Stimulated activated CD8-positive, alpha-beta memory T cell treated with anti-CD3 and anti-CD28 coated beads, Interleukin-7, amount 100 ng/mL, for 48 hours (primary cell): Measurements from ENCODE around the gene MKKS.

Experiments used
- DNase-seq, 2 donors: peaks; one replicate each; pipeline ENCODE4 v3.0.0-alpha.2; 2020; ENCODE audit warnings: low read depth in 1 of 2; ENCODE audit errors: extremely low read depth in 1 of 2

Gene MKKS

GRCh38 chr20:10433623-10434466 lies at the start of gene MKKS:
Gene MKKS (minus strand): TSS chr20:10434222. CDS start chr20:10413514, 20,708 bp downstream.
- DNase-seq: peak; percentile 64 to 70

- DNase-seq: no peak
Measured at GRCh38 chr20:10483691-10484090, 49.7 kb upstream of the MKKS start.

GRCh38 chr20:10481676-10482075 lies 47.7 kb upstream of the MKKS start:
- DNase-seq: no peak

- no peak for DNase-seq
Measured at GRCh38 chr20:10478930-10479329, 44.9 kb upstream of the MKKS start.

- DNase-seq: no peak
Measured at GRCh38 chr20:10478205-10478604, 44.2 kb upstream of the MKKS start.

GRCh38 chr20:10476319-10476724 lies 42.3 kb upstream of the MKKS start:
- no peak for DNase-seq

- DNase-seq: no peak
Measured at GRCh38 chr20:10475225-10475624, 41.2 kb upstream of the MKKS start.

GRCh38 chr20:10474606-10475184 lies 40.7 kb upstream of the MKKS start:
- no peak for DNase-seq

- DNase-seq: no peak
Measured at GRCh38 chr20:10472871-10473270, 38.8 kb upstream of the MKKS start.

GRCh38 chr20:10470276-10470675 lies 36.3 kb upstream of the MKKS start:
- DNase-seq: no peak

- no peak for DNase-seq
Measured at GRCh38 chr20:10469599-10469998, 35.6 kb upstream of the MKKS start.

- no peak for DNase-seq
Measured at GRCh38 chr20:10469056-10469455, 35.0 kb upstream of the MKKS start.

- no peak for DNase-seq
Measured at GRCh38 chr20:10468340-10468845, 34.4 kb upstream of the MKKS start.

GRCh38 chr20:10467681-10468339 lies 33.8 kb upstream of the MKKS start:
- DNase-seq: no peak

- DNase-seq: no peak
Measured at GRCh38 chr20:10466855-10467254, 32.8 kb upstream of the MKKS start.

GRCh38 chr20:10466325-10466724 lies 32.3 kb upstream of the MKKS start:
- DNase-seq: no peak

GRCh38 chr20:10465135-10465534 lies 31.1 kb upstream of the MKKS start:
- no peak for DNase-seq

- DNase-seq: no peak
Measured at GRCh38 chr20:10463622-10464021, 29.6 kb upstream of the MKKS start.

- no peak for DNase-seq
Measured at GRCh38 chr20:10462516-10462915, 28.5 kb upstream of the MKKS start.

GRCh38 chr20:10461495-10461894 lies 27.5 kb upstream of the MKKS start:
- DNase-seq: no peak

- no peak for DNase-seq
Measured at GRCh38 chr20:10454151-10454750, 20.2 kb upstream of the MKKS start.
